H7 (cell line): ENCODE data around the gene ZBTB8OS. TPM values are rescaled to one million over a fixed set of nuclear protein-coding genes. Genes with fewer than 3 reads are reported as not detected.
"Not testable (repeated sequence)": the region's sequence is repeated elsewhere in the genome, so short reads cannot be mapped to it uniquely, and the experiment has no call there.

ENCODE experiments used
- DNase-seq: peaks from one replicate; pipeline ENCODE4 v3.0.0; 2012
- H3K27me3 ChIP-seq: 2 replicates; pipeline ENCODE4 v1.6.0; 2011; ENCODE audit warnings: mild to moderate bottlenecking, low read length; ENCODE audit not compliant: control insufficient read depth, insufficient read depth
- H3K36me3 ChIP-seq: replicated peaks from 2 replicates; pipeline ENCODE4 v1.5.1; 2011; ENCODE audit warnings: low read length; ENCODE audit not compliant: control insufficient read depth, insufficient read depth
- H3K4me3 ChIP-seq: 2 replicates; pipeline ENCODE4 v1.5.1; 2011; ENCODE audit warnings: low read depth, mild to moderate bottlenecking, control low read depth, low read length, moderate library complexity; ENCODE audit not compliant: insufficient read depth
- total RNA-seq: library from RNA; depleted of rRNA; stranded (reverse); fragments of >200 nt; shearing (Covaris generic); gene quantifications from 2 replicates; pipeline ENCODE4 v1.2.3, GENCODE V29; 2014

Gene ZBTB8OS
- total RNA-seq, 1 experiment from 2014 or later, result 71.3 TPM

DNA sequence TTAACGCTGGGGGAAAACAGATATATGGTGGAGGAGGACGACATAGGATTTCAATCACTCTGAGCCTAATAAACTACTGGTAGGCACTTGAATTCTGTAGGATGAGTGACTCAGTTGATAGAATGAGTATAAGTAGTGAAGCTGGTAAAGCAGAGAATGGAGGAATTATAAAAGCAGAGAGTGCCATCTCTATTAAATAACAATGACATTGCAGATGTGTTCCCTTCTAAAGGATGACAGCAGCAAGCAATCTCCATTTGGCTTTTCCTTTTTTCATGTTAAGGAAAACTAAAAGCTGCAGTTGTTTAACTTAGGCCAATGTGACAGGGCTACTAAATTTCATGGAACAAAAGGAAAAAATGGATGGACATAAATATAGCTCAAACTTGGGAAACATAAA, 17.5 kb downstream of the ZBTB8OS start:
- no peaks in the 10 kb centered on the region for H3K27me3 ChIP-seq
- H3K36me3 ChIP-seq, result no peaks in the 10 kb centered on the region
- DNase-seq, result no peak
- no peak overlapping the region for H3K4me3 ChIP-seq

DNA sequence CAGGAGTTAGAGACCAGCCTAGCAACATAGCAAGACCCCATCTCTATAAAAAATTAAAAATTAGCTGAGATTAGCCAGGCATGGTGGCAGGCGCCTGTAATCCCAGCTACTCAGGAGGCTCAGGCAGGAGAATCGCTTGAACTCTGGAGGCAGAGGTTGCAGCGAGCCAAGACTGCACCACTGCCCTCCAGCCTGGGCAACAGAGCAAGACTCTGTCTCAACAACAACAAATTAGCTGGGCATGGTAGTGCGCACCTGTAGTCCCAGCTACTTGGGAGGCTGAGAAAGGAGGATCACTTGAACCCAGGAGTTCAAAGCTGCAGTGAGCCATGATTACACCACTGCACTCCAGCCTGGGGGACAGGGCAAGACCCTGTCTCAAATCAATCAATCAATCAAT, 20.2 kb downstream of the ZBTB8OS start:
- not testable (repeated sequence) for H3K27me3 ChIP-seq, DNase-seq, H3K36me3 ChIP-seq, H3K4me3 ChIP-seq

DNA sequence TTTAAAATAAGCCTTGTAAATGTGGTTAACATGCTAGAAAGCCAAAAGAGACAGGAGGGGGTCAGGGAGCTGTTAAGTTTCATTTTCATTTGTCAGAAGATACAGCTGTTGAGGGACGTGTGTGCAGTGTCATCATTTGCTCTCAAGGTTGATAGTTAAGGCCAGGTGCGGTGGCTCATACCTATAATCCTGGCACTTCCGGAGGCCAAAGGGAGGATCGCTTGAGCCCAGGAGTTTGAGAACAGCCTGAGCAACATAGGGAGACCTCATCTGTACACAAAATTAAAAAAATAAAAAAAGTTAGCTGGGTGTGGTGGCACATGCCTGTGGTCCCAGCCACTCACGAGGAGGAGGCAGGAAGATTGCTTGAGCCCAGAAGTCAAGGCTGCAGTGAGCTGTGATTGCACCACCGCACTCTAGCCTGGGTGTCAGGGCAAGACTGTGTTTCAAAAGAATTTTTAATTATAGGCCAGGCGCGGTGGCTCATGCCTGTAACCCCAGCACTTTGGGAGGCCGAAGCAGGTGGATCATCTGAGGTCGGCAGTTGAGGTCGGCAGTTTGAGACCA, 22.7 kb downstream of the ZBTB8OS start:
- H3K4me3 ChIP-seq, result no peak overlapping the region
- H3K36me3 ChIP-seq, result no peaks in the 10 kb centered on the region
- no peaks in the 10 kb centered on the region for H3K27me3 ChIP-seq
- no peak for DNase-seq

DNA sequence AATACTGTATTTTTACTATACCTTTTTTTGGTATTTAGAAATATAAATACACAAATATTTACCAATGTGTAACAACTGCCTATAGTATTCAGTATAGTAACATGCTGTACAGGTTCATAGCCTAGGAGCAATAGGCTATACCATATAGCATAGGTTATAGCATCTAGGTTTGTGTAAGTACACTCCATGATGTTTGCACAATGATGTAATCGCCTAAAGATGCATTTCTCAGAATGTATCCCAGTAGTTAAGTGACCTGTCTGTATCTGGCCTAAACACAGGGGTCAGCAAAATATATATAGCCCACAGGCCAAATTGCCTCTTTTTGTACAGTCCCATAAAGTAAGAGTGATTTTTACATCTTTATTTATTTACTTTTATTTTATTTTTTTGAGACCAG, 24.2 kb downstream of the ZBTB8OS start:
- H3K4me3 ChIP-seq, result no peak overlapping the region
- H3K27me3 ChIP-seq, result no peaks in the 10 kb centered on the region
- no peaks in the 10 kb centered on the region for H3K36me3 ChIP-seq
- no peak for DNase-seq

GRCh38 chr1:32623775-32624174, 26.6 kb downstream of the ZBTB8OS start:
- no peaks in the 10 kb centered on the region for H3K27me3 ChIP-seq
- no peak for DNase-seq
- H3K36me3 ChIP-seq, result no peaks in the 10 kb centered on the region; the same call in 1 of the 2 replicates
- H3K4me3 ChIP-seq, result no peak overlapping the region

DNA sequence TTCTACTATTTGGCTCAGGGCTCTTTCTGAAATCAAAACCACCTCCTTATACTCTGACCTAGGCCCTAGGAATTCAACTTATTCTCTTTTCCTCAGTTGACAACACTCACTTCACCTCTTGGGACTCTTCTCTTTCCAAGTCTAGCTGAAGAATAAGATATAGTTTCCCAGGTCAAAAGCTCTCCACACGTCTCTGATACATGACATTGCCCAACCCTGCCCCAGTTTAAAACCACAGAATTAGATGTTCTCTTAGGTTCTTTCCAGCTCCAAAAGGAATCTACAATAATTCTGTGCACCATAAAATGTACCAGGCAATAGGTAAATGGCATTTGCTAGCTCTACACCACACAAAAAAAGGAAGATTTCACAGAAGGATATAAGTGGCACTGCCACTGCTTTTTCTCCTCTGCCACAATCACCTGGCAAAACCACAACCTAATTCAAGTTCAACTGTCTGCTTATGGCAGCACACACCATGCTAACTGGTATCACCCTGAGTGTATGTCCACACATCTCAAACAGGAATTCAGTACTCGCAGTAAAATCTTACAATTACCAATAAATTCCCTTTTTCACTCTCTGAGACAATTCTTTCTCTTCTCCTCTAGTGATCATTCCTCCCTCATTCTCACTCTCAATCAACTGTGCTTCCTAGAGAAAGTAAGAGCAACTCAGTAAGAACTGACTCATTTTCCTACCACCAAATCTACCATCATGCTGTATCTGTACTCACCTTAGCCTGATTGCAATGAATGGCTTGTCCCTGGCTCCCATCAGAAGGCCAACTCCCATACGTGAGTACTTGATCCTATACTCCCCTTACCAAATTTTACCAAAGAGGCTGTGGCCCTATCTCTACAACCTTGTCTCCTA, 27.3 kb downstream of the ZBTB8OS start:
- DNase-seq, result no peak
- H3K36me3 ChIP-seq, result no peaks in the 10 kb centered on the region; the same call in 1 of the 2 replicates
- no peaks in the 10 kb centered on the region for H3K27me3 ChIP-seq

GRCh38 chr1:32622205-32622604, 28.1 kb downstream of the ZBTB8OS start:
- no peaks in the 10 kb centered on the region; the same call in 1 of the 2 replicates for H3K36me3 ChIP-seq
- no peak for DNase-seq
- H3K27me3 ChIP-seq, result no peaks in the 10 kb centered on the region
- no peak overlapping the region for H3K4me3 ChIP-seq

More for the DNA sequence above, 27.3 kb downstream of the ZBTB8OS start:
- no peak overlapping the region for H3K4me3 ChIP-seq

DNA sequence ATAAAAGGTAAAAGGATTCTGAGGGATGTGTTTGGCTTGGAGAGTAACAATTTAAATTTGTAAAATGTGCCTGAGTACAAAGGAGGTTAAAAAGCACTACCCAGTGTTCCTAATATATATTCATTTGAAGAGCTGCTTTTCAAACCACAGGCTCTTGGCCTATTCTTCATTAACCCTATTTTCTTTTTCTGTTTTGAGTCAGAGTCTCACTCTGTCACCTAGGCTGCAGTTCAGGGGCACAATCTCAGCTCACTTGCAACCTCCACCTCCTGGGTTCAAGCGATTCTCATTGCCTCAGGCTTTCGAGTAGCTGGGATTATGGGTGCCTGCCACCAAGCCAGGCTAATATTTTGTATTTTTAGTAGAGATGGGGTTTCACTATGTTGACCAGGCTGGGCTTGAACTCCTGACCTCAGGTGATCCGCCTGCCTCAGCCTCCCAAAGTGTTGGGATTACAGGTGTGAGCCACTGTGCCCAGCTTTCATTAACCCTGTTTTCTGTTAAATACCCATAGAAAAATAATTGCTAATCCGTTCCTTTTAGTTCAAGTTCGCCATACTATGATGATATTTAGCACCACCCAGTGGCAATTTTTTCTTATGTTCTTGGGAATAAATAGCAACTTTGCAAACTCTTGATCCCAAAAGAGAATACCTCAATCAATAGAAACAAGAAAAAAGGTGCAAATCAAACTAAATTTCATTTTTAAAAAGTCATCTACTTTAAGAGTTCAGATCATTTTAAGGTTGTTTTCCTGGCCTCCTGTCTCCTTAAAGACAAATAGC, 30.5 kb downstream of the ZBTB8OS start:
- no peaks in the 10 kb centered on the region; the same call in 1 of the 2 replicates for H3K36me3 ChIP-seq
- no peak for DNase-seq
- no peak overlapping the region for H3K4me3 ChIP-seq
- H3K27me3 ChIP-seq, result no peaks in the 10 kb centered on the region

GRCh38 chr1:32618673-32619221, 31.6 kb downstream of the ZBTB8OS start:
- no peak for DNase-seq
- Histone ChIP-seq H3K4me3 (no peak overlapping the region), H3K36me3 (no peaks in the 10 kb centered on the region; the same call in 1 of the 2 replicates), H3K27me3 (no peaks in the 10 kb centered on the region)

- no peak for DNase-seq
- H3K27me3 ChIP-seq, result no peaks in the 10 kb centered on the region
- H3K4me3 ChIP-seq, result no peak overlapping the region
- H3K36me3 ChIP-seq, result no peaks in the 10 kb centered on the region
Observed at GRCh38 chr1:32613472-32613871, 36.9 kb downstream of the ZBTB8OS start.

DNA sequence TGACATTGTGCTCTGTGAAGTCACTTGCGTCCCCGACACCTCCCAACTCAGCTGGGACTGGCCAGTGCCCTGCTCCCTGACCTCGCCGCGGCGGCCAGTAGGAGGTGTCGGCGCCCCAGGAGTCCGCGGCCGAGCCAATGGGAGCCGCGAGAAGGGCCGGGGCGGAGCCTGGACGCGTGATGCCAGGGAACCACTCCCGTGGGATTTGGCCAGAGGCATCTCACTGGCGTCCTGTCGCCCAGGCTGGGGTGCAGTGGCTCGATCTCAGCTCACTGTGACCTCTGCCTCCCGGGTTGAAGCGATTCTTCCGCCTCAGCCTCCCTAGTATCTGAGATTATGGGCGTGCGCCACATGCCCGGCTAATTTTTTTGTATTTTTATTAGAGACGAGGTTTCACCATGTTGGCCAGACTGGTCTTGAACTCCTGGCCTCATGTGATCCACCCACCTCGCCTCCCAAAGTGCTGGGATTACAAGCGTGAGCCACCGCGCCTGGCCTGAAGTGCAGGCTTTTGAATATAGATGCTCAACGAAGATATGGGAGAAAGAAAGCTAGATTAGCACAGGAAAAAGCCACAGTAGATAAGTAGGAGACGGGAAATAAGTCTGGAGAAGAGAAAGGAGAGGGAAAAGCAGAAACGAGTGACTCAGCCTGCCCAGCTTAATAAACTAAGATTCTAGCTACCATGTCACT, 38.0 kb downstream of the ZBTB8OS start:
- Histone ChIP-seq H3K4me3 (peak overlapping the region; percentile 59), H3K36me3 (no peaks in the 10 kb centered on the region), H3K27me3 (no peaks in the 10 kb centered on the region)
- DNase-seq, result peak; percentile 94

DNA sequence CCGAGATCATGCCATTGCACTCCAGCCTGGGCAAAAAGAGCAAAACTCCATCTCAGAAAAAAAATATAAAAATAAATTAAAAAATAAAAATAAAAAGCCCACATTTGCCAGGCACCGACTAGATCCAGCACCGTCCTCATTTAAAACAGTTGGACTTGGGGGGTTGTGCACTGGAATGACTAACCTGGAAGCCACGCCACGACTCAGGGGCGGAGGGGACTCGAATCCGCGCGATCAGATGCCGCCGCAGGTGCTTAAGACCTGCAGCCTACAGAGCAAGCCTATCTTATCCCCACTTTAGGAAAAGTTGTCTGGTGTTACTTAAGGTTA, 38.5 kb downstream of the ZBTB8OS start:
- no peak for DNase-seq
- Histone ChIP-seq H3K27me3 (no peaks in the 10 kb centered on the region), H3K4me3 (peak overlapping the region; percentile 59), H3K36me3 (no peaks in the 10 kb centered on the region)

- H3K4me3 ChIP-seq, result no peak overlapping the region
- no peaks in the 10 kb centered on the region for H3K36me3 ChIP-seq
- no peak for DNase-seq
- H3K27me3 ChIP-seq, result no peaks in the 10 kb centered on the region
Observed at GRCh38 chr1:32609180-32609579, 41.2 kb downstream of the ZBTB8OS start.
